A673 (cell line): ENCODE data around the gene RNASEH2A. TPM values are rescaled to one million over a fixed set of nuclear protein-coding genes. Genes with fewer than 3 reads are reported as not detected.

Experiments
- BruUV-seq: library from RNA; stranded (reverse); fragments of 400-500 nt; replicated peaks from 2 replicates; lab custom pipeline; 2021; lab: Mats Ljungman, UMichigan
- CTCF ChIA-PET: fragments of 300-600 bp; sonication (Branson Sonifier 250); formaldehyde crosslinking; loops from one replicate; lab custom pipeline; 2022; ENCODE audit warnings: antibody characterized with exemption; lab: Charles Lee
- POLR2A ChIA-PET: fragments of 300-600 bp; sonication (Branson Sonifier 250); formaldehyde crosslinking; loops from one replicate; lab custom pipeline; 2022; ENCODE audit warnings: antibody characterized with exemption; ENCODE audit not compliant: low non-redundant PET; lab: Charles Lee
- DNase-seq: peaks from one replicate; pipeline ENCODE4 v3.0.0-alpha.2; 2015; ENCODE audit warnings: low spot score
- H3K27ac ChIP-seq: fragments of 200-600 bp; sonication (generic); 2 replicates; pipeline ENCODE4 v1.5.1; 2016; ENCODE audit warnings: mixed run types, low read depth, mild to moderate bottlenecking, mixed read lengths, antibody characterized with exemption, low read length; ENCODE audit not compliant: poor library complexity, severe bottlenecking
- H3K27me3 ChIP-seq: fragments of 200-600 bp; sonication (generic); replicated peaks from 2 replicates; pipeline ENCODE4 v1.6.1; 2017; ENCODE audit warnings: mixed run types, low read depth, mild to moderate bottlenecking, mixed read lengths, antibody characterized with exemption, low read length; ENCODE audit not compliant: insufficient read depth, poor library complexity
- H3K36me3 ChIP-seq: fragments of 200-600 bp; sonication (generic); 2 replicates; pipeline ENCODE4 v1.6.1; 2016; ENCODE audit warnings: mixed run types, mild to moderate bottlenecking, mixed read lengths, antibody characterized with exemption, low read length; ENCODE audit not compliant: insufficient read depth, poor library complexity, severe bottlenecking
- H3K4me1 ChIP-seq: fragments of 200-600 bp; sonication (generic); 2 replicates; pipeline ENCODE4 v1.6.1; 2017; ENCODE audit warnings: mixed run types, mild to moderate bottlenecking, mixed read lengths, antibody characterized with exemption, low read length; ENCODE audit not compliant: insufficient read depth, poor library complexity, severe bottlenecking
- H3K4me3 ChIP-seq: fragments of 200-600 bp; sonication (generic); 2 replicates; pipeline ENCODE4 v1.5.1; 2016; ENCODE audit warnings: low read depth, mixed run types, mild to moderate bottlenecking, mixed read lengths, low read length; ENCODE audit not compliant: poor library complexity, severe bottlenecking
- H3K9me3 ChIP-seq: fragments of 200-600 bp; sonication (generic); 2 replicates; pipeline ENCODE4 v1.6.1; 2016; ENCODE audit warnings: mixed run types, low read depth, mild to moderate bottlenecking, mixed read lengths, antibody characterized with exemption, low read length; ENCODE audit not compliant: poor library complexity, severe bottlenecking
- EZH2 ChIP-seq: fragments of 200-600 bp; sonication (generic); IDR thresholded peaks from 2 replicates; pipeline ENCODE4 v1.6.1; 2017; ENCODE audit warnings: borderline replicate concordance, low read depth, mild to moderate bottlenecking, mixed read lengths, antibody characterized with exemption, low read length; ENCODE audit not compliant: poor library complexity, severe bottlenecking
- intact Hi-C: fragments of 100-400 bp; cut with micrococcal nuclease; formaldehyde crosslinking; loops from one replicate; pipeline ENCODE4 v1.10.0; 2022; ENCODE audit not compliant: unreplicated experiment
- total RNA-seq: library from RNA; stranded (reverse); gene quantifications from 2 replicates; pipeline ENCODE4 v1.2.3, GENCODE V29; 2021
- TF ChIP-seq, protein P1 (sequence below): fragments of 300-800, 200-600 bp; sonication (generic); conservative IDR thresholded peaks from 2 replicates; pipeline ENCODE4 v1.5.1; 2017; ENCODE audit warnings: low read depth, mild to moderate bottlenecking, antibody characterized with exemption, low read length, moderate library complexity, mixed read lengths

The RNASEH2A gene
- total RNA-seq, 1 experiment from 2014 or later: 99.7 TPM

DNA sequence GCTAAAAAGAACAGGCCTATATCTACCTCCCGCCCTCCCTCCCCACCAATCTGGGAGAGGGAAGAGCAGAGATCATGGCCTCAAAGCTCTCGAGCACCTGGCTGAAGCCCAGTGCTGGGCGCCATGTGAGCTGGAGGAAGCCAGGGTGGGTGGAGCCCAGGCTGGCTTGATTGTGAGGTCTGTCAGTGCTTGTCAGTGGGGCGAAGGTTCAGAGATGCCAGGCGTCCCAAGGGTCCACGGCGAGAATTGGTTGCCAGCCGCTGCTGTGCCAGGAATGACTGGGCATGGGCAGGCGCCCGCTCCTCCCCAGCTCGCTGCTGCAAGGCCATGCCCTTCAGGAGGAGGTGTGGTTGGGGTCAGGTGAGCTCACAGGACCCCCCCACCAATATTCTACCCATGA, 43.3 kb upstream of the RNASEH2A start:
- intact Hi-C loops: no loop called here

DNA sequence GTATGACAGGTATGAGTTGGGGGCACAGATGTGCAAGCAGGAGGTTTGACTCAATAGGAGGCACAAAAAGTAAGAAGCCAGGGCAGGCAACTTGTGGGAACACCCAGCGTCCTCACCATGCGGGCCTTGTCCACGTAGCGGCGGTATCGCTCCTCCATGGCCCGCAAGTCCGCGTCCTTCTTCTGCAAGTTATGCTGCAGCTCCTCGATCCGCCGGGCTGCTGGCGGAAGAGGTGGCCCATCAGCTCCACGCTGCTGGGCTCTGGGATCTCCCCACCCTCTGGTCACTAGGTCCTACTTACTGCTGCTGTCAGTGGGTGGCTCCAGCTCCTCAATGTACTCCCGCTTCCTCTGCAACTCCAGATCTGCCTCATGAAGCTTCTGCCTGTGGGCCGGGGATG, 41.7 kb upstream of the RNASEH2A start:
- intact Hi-C loops: no loop called here
- TF ChIP-seq, protein P1, sequence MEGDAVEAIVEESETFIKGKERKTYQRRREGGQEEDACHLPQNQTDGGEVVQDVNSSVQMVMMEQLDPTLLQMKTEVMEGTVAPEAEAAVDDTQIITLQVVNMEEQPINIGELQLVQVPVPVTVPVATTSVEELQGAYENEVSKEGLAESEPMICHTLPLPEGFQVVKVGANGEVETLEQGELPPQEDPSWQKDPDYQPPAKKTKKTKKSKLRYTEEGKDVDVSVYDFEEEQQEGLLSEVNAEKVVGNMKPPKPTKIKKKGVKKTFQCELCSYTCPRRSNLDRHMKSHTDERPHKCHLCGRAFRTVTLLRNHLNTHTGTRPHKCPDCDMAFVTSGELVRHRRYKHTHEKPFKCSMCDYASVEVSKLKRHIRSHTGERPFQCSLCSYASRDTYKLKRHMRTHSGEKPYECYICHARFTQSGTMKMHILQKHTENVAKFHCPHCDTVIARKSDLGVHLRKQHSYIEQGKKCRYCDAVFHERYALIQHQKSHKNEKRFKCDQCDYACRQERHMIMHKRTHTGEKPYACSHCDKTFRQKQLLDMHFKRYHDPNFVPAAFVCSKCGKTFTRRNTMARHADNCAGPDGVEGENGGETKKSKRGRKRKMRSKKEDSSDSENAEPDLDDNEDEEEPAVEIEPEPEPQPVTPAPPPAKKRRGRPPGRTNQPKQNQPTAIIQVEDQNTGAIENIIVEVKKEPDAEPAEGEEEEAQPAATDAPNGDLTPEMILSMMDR: no peak
- TF ChIP-seq EZH2: no peak
- Histone ChIP-seq H3K4me3 (no peak overlapping the region), H3K36me3 (no peaks in the 10 kb centered on the region), H3K27me3 (no peaks in the 10 kb centered on the region), H3K9me3 (no peaks in the 10 kb centered on the region), H3K27ac (no peak overlapping the region), H3K4me1 (no peaks in the 10 kb centered on the region)
- CTCF ChIA-PET: interaction anchor here (2.1 to 3.0 kb wide), 4 partner anchors 7 to 82 kb away, joined by 14 to 34 read pairs (median 20); no protein-coding TSS in a partner anchor
- POLR2A ChIA-PET: no interaction called here
- no peak for DNase-seq
- BruUV-seq: no TSS peak

More for the DNA sequence above, 43.3 kb upstream of the RNASEH2A start:
- Histone ChIP-seq H3K4me1 (no peaks in the 10 kb centered on the region), H3K36me3 (no peaks in the 10 kb centered on the region), H3K27ac (no peak overlapping the region), H3K4me3 (no peak overlapping the region), H3K9me3 (no peaks in the 10 kb centered on the region), H3K27me3 (no peaks in the 10 kb centered on the region)
- DNase-seq: no peak
- no TSS peak for BruUV-seq
- no peak for TF ChIP-seq EZH2
- TF ChIP-seq, protein P1: no peak
- ChIA-PET POLR2A (interaction anchor here (0.6 kb wide), 1 partner anchor 30 kb away, joined by 5 read pairs; no protein-coding TSS in a partner anchor), CTCF (interaction anchor here (0.6 kb wide), 1 partner anchor 191 kb away, joined by 8 read pairs; no protein-coding TSS in a partner anchor)

DNA sequence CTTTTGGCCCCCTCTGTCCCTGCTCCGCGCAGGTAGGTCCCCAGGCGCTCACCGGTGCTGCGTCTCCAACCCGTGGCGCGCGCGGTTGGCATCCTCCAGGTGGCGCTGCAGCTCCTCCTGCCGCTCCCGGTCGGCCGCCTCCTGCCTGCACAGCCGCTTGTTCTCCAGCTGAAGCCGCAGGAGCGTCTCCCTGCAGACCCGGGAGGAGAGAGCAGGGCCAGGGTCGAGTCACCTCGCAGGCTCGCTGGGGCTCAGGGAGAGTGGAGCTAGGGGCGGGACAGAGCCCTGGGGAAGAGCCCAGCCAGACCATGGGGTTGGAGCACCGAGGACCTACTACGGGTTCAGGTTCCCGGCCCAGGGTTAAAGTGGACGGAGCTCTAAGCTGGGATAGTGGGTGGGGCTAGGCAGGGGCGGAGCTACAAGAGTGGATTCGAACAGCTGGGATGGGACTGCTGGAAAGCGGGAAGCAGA, 40.3 kb upstream of the RNASEH2A start:
- intact Hi-C loops: loop anchor here (2.0 kb wide), 2 partner anchors 31 to 81 kb away; no protein-coding TSS in a partner anchor
- no peaks in the 10 kb centered on the region for H3K9me3 ChIP-seq
- H3K4me1 ChIP-seq: no peaks in the 10 kb centered on the region
- peak; percentile 89 for DNase-seq
- no peak overlapping the region for H3K27ac ChIP-seq
- POLR2A ChIA-PET: interaction anchor here (0.6 to 1.0 kb wide), 3 partner anchors 27 to 29 kb away, joined by 3 to 6 read pairs (median 4); no protein-coding TSS in a partner anchor
- H3K4me3 ChIP-seq: peak overlapping the region; percentile 57
- BruUV-seq: no TSS peak
- no peaks in the 10 kb centered on the region for H3K27me3 ChIP-seq
- no peaks in the 10 kb centered on the region for H3K36me3 ChIP-seq
- CTCF ChIA-PET: interaction anchor here (0.6 to 3.0 kb wide), 13 partner anchors 9 to 1424 kb away, joined by 3 to 34 read pairs (median 5); partner anchors contain the start of genes JUNB and ZNF442
- TF ChIP-seq, protein P1: peak; percentile 97
- TF ChIP-seq EZH2: no peak
